Esophagus squamous epithelium (tissue), 4 donors: ENCODE results near the gene WWC1.

Experiments
- CTCF ChIP-seq, 6 experiments: fragments of 450-650 bp in 4 of 6; fragments of 200-600 bp in 2 of 6; sonication (generic) in 2 of 6; IDR thresholded peaks; one replicate each; pipeline ENCODE4 v1.5.1; 2016 to 2019; ENCODE audit warnings: antibody characterized with exemption in 6 of 6, mild to moderate bottlenecking in 4 of 6, moderate library complexity in 4 of 6
- POLR2A ChIP-seq, 4 donors: fragments of 450-650 bp; IDR thresholded peaks; one replicate each; pipeline ENCODE4 v1.6.1; 2017; ENCODE audit warnings: antibody characterized with exemption in 4 of 4, mild to moderate bottlenecking in 4 of 4, moderate library complexity in 3 of 4

- TF ChIP-seq POLR2A (IDR thresholded peaks at IDR 0.05) (no peak), CTCF (IDR thresholded peaks at IDR 0.05) (no peak)
Observed at GRCh38 chr5:168413062-168413461, 121.6 kb downstream of the WWC1 start.
